Renal cortical epithelial cell (primary cell): ENCODE results near the gene NODAL. TPM values are rescaled to one million over a fixed set of nuclear protein-coding genes. Genes with fewer than 3 reads are reported as not detected.

Experiments
- total RNA-seq: library from RNA; depleted of rRNA; stranded (reverse); fragments of >200 nt; gene quantifications from 2 replicates; pipeline ENCODE4 v1.2.3, GENCODE V29; 2014

Gene NODAL
- total RNA-seq, 1 donor from 2014 or later, result not detected

Other genes with a start within 250 kb of the NODAL start
- gene PPA1, start 208.3 kb downstream of the NODAL start, total RNA-seq, result 303 and 587 TPM in 2 replicates
- under 0.01 TPM in 1 of 2 replicates, not detected in the other for gene NPFFR1, start 157.7 kb downstream of the NODAL start, total RNA-seq
- gene LRRC20, start 59.1 kb downstream of the NODAL start, total RNA-seq, result 27.4 and 41.8 TPM in 2 replicates
- 30.9 and 61.1 TPM in 2 replicates for gene EIF4EBP2, start 37.5 kb downstream of the NODAL start, total RNA-seq
- 1.7 and 2.6 TPM in 2 replicates for gene PALD1, start 37.1 kb upstream of the NODAL start, total RNA-seq
- not detected in 2 replicates for gene PRF1, start 161.1 kb upstream of the NODAL start, total RNA-seq
- 1.9 and 3.6 TPM in 2 replicates for gene ADAMTS14, start 230.8 kb upstream of the NODAL start, total RNA-seq